Measurements from ENCODE around the gene PRKCB.

DNA sequence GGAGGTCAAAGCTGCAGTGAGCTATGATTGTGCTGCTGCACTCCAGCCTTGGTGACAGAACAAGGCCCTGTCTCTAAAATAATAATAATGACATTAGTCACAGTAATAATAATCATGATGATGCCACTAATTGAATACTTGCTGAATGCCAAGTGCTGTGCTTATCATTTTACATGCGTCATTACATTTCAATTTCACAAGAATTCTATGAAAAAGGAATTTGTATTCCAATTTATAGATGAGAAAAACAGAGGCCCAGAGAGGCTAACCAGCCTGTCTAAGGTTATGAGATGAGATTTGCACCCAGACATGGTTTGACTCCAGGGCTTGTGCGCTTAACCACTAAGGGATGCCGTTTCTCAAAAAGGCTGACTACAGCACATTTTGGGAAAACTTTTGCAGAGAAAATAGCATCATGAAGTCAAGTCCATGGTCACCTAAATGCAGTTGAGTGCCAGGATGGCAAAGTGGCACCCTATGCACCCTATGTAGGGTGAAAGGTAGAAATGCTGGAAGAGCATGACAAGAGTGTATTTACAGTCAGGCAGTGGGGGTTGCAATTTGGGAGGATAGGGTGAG is 276.0 kb downstream of the PRKCB start:
- no peak for TF ChIP-seq CTCF (IDR thresholded peaks at IDR 0.05; ENCODE audit: low read depth, low read length)
- TF ChIP-seq MAX (IDR thresholded peaks at IDR 0.05; ENCODE audit: low read depth, low read length): no peak

Measured in NB4 (cell line).